Measurements from ENCODE around the gene FLYWCH1. TPM values are rescaled to one million over a fixed set of nuclear protein-coding genes. Genes with fewer than 3 reads are reported as not detected.

Gene FLYWCH1
- total RNA-seq, 1 experiment from 2014 or later: 12.5 TPM

- Mint-ChIP-seq H3K9me3 (no peaks in the 10 kb centered on the region), H3K4me3 (no peak overlapping the region), H3K36me3 (ENCODE audit: insufficient read depth in 1 of 3, low read depth in 3 of 3) (no peaks in the 10 kb centered on the region; a peak in 1 of 7 replicates), H3K27ac (no peak overlapping the region), H3K4me1 (peaks cover 2 to 3% of the 10 kb centered on the region in 2 experiments), H3K27me3 (ENCODE audit: low read depth) (no peaks in the 10 kb centered on the region; the same call in 1 of the 2 replicates)
- H3K79me2 ChIP-seq (ENCODE audit: insufficient read depth, low read length): no peaks in the 10 kb centered on the region
- no peak overlapping the region for H2AFZ ChIP-seq (ENCODE audit: low read length)
- no peak overlapping the region for H2BK20ac ChIP-seq (ENCODE audit: low read depth, low read length, poor library complexity, severe bottlenecking)
- H4K8ac ChIP-seq (replicated peaks; ENCODE audit: insufficient read length, low read depth, low read length): no peak overlapping the region
- H2BK5ac ChIP-seq (ENCODE audit: insufficient read length, low read length): no peak overlapping the region
- H3K79me1 ChIP-seq (ENCODE audit: insufficient read depth, low read depth, low read length, poor library complexity, severe bottlenecking): no peaks in the 10 kb centered on the region
- WGBS (ENCODE audit: extremely low coverage, insufficient read length, low lambda C conversion rate): no CpG with 5 or more reads among the region's 4 CpGs
- peaks cover 3% of the 10 kb centered on the region; the same call in 1 of the 2 replicates for H3K4me1 ChIP-seq (ENCODE audit: insufficient read depth, low read length)
- H4K20me1 ChIP-seq (ENCODE audit: control insufficient read depth, insufficient read depth, insufficient read length): peaks cover 2% of the 10 kb centered on the region
- no peak for TF ChIP-seq CTCF (conservative IDR thresholded peaks at IDR 0.05)
- H2AK5ac ChIP-seq (ENCODE audit: insufficient read length, low read length): no peak overlapping the region
- no peak overlapping the region for H4K91ac ChIP-seq (ENCODE audit: insufficient read length, low read depth, low read length)
- H3K14ac ChIP-seq (ENCODE audit: insufficient read depth, low read length): no peak overlapping the region
- H3K23ac ChIP-seq (ENCODE audit: insufficient read length, low read depth, low read length): no peak overlapping the region
- H3K23me2 ChIP-seq (ENCODE audit: insufficient read length, low read depth, low read length, poor library complexity, severe bottlenecking): no peaks in the 10 kb centered on the region
- H3K18ac ChIP-seq (ENCODE audit: insufficient read length, low read depth, low read length): no peak overlapping the region
- H3K9me3 ChIP-seq (ENCODE audit: control insufficient read depth, low read depth, low read length): no peaks in the 10 kb centered on the region
- H4K5ac ChIP-seq (ENCODE audit: insufficient read length, low read depth, low read length): no peak overlapping the region
- DNase-seq: no peak
- no peak overlapping the region for H3K56ac ChIP-seq (ENCODE audit: insufficient read length, low read depth, low read length)
- no peak overlapping the region for H3K9ac ChIP-seq (ENCODE audit: extremely low read depth, insufficient read length, low read length)
- no peak overlapping the region for H2BK12ac ChIP-seq (ENCODE audit: insufficient read length, low read depth, low read length)
- no peak overlapping the region for H3K27ac ChIP-seq (ENCODE audit: insufficient read length, low read depth, low read length)
- H3K4me2 ChIP-seq (ENCODE audit: insufficient read depth, insufficient read length, low read length): no peak overlapping the region
- H3K27me3 ChIP-seq (ENCODE audit: insufficient read depth, low read length): no peaks in the 10 kb centered on the region
- no peak overlapping the region for H2BK120ac ChIP-seq (ENCODE audit: low read depth, low read length, poor library complexity, severe bottlenecking)
- no peak overlapping the region for H3T11ph ChIP-seq (ENCODE audit: low read length)
- no peak overlapping the region for H2BK15ac ChIP-seq (ENCODE audit: low read depth, low read length)
- no peak overlapping the region for H3K4ac ChIP-seq (ENCODE audit: low read depth, low read length)
Measured at GRCh38 chr16:2895813-2896212, 15.9 kb upstream of the FLYWCH1 start.

Measured in H9 (cell line).